HUES48 (cell line): ENCODE measurements around the gene HK1.
A peak's percentile ranks its signal among the peaks of the same experiment; 100 is the strongest.

Experiments used
- H3K27ac ChIP-seq: one replicate; pipeline ENCODE4 v1.7.0; 2013; ENCODE audit warnings: low read depth, low read length, inconsistent platforms
- H3K27me3 ChIP-seq: 2 replicates; pipeline ENCODE4 v1.6.1; 2013; ENCODE audit warnings: mild to moderate bottlenecking, low read length; ENCODE audit not compliant: control insufficient read depth, insufficient read depth
- H3K36me3 ChIP-seq: 2 replicates; pipeline ENCODE4 v1.6.1; 2013; ENCODE audit warnings: low read length; ENCODE audit not compliant: control insufficient read depth, insufficient read depth
- H3K4me1 ChIP-seq: 2 replicates; pipeline ENCODE4 v1.6.1; 2013; ENCODE audit warnings: mild to moderate bottlenecking, low read length; ENCODE audit not compliant: control insufficient read depth, insufficient read depth
- H3K4me3 ChIP-seq: 2 replicates; pipeline ENCODE4 v1.5.1; 2013; ENCODE audit warnings: mild to moderate bottlenecking, low read depth, low read length
- H3K9ac ChIP-seq: 2 replicates; pipeline ENCODE4 v1.6.1; 2013; ENCODE audit warnings: mild to moderate bottlenecking, low read depth, low read length, moderate library complexity
- H3K9me3 ChIP-seq: 2 replicates; pipeline ENCODE4 v1.6.1; 2013; ENCODE audit warnings: low read length; ENCODE audit not compliant: control insufficient read depth, insufficient read depth

Gene HK1

DNA sequence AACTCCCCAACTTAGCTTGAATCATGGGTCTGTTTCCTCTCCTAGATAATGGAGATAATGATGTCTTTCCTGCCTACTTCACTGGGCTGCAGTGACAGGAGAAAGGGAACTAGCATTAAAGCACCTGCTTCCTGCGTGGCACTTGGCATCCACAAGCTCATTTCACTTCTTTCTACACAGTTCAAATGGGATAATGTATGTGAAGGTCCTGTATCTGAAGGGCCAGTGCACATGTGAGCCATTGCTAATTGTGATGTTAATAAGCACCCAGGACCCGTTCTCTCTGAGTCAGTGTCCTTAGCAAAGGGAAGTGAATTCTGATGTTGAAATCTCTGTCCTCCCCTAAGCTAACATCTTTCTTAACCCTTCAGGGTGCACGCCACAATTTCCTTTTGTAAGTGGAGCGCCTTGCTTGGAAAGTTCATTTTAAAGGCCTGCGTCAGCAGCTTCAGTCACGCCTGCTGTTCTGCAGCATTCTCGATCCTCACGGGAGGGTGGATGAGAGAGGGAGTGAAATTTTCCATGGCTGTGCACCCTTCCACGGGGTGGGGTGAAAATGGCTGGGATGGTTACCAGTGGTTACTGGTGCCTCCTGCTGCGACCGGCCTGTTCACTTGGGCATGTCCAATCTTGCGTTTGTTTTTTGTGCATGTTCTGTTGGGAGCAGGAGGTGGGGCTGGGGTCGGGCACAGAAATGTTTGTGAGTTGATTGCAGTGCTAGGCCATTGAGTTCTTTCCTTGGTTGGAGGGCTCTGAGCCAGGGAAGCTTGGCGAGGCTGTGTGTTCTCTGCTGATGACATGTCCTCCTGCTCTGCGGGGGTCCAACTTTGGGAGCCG is 59.2 kb downstream of the HK1 start:
- Histone ChIP-seq H3K27ac (peak overlapping the region; percentile 92), H3K27me3 (no peaks in the 10 kb centered on the region), H3K9ac (no peak overlapping the region), H3K9me3 (no peaks in the 10 kb centered on the region), H3K4me1 (peaks cover 40% of the 10 kb centered on the region), H3K36me3 (no peaks in the 10 kb centered on the region), H3K4me3 (no peak overlapping the region)

DNA sequence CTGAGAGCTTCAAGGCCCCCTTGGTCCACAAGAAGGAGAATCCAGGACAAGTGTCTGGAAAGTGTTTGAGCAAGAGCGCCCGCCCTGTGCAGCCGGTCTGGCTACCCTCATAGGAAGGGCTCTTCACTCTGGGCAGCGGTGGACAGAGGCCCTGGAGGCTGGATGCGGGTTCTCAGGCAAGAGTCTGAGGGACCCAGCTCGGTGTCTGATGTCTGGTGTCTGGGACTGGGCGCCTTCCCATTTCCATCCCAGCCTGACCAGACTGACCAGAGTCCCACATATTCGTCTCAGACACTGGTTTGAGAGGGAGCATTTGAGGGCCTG is 59.8 kb downstream of the HK1 start:
- peaks cover 34% of the 10 kb centered on the region for H3K4me1 ChIP-seq
- H3K9ac ChIP-seq, result no peak overlapping the region
- no peaks in the 10 kb centered on the region for H3K36me3 ChIP-seq
- H3K27ac ChIP-seq, result peak overlapping the region; percentile 92
- no peaks in the 10 kb centered on the region for H3K9me3 ChIP-seq
- no peak overlapping the region for H3K4me3 ChIP-seq
- no peaks in the 10 kb centered on the region for H3K27me3 ChIP-seq

DNA sequence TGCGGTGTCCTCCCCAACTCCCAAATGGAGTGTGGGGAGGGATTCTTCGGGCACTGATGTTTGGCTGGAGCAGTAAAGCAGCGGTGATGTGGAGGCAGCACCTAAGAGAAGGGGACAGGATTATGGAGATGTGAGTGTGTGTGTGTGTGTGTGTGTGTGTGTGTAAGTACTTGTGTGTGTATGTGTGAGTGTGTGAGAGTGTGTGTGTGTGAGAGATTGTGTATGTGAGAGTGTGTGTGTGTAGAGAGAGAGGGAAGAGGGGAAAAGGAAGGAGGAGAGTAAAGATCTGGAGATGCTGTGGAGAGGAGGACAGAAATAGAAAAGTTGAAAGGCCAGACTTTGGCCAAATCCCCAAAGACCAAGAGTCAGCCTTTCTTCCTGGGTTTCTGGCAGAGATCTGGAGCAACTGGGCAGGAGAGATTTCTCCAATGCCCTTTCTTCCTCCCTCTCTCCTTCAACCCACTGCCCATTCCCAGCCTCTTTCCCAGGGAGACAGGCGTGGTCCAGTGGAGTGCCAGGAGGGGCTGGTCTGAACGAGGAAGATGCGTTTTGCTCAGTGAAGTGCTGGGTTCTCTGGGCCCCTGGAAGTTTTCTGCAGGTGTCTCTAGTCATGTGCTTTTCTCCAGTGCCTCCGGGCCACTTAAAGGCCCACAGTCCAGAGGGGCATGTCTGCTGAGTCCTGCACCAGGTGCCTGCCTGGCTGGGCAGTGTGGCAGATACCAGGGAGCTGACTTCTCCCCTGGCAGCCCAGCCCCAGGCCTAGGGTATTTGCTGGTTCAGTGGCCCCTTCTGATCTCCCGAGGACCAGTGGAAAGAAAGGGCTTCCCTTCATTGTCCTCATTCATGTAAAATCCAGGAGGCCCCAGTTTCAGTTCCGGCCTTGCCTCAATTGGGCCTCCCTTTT is 60.5 kb downstream of the HK1 start:
- Histone ChIP-seq H3K36me3 (peaks cover 6% of the 10 kb centered on the region), H3K4me1 (peaks cover 29% of the 10 kb centered on the region), H3K4me3 (no peak overlapping the region), H3K9me3 (no peaks in the 10 kb centered on the region), H3K9ac (no peak overlapping the region), H3K27ac (peak overlapping the region; percentile 92), H3K27me3 (no peaks in the 10 kb centered on the region)

DNA sequence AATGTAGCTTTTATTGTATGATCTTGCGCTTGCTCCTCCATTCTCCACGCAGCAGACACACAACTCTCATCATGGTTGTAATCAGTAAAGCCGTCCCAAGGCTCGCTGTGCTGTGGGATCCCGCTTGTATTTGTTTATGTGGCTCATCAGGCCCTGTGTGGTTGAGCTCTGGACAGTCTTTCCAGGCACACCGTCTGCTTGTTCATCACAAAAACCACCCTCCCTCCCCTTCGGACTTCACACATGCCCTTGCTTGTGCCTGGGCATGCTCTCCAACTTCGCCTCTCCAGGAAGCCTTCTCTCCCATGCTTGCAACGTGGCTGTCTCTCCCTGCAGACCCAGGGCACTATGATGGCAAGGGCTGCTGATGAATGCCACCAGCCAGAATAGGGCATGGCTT is 62.4 kb downstream of the HK1 start:
- Histone ChIP-seq H3K27me3 (no peaks in the 10 kb centered on the region), H3K36me3 (peaks cover 21% of the 10 kb centered on the region), H3K9me3 (no peaks in the 10 kb centered on the region), H3K4me3 (no peak overlapping the region), H3K27ac (no peak overlapping the region), H3K9ac (no peak overlapping the region), H3K4me1 (peaks cover 47% of the 10 kb centered on the region)

DNA sequence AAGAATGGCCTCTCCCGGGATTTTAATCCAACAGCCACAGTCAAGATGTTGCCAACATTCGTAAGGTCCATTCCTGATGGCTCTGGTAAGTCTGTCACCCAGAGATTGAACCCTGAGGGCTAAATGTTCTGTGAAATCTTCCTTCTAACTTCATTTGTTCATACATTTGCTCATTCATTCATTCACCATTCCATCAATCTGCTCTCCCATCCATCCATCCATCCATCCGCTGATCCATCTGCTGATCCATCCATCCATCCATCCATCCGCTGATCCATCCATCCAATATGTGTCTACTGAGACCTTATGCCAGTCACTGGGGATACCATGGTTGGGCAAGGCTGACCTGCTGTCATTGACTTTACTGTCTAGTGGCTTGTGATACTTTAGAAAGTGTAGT is 65.6 kb downstream of the HK1 start:
- Histone ChIP-seq H3K4me3 (no peak overlapping the region), H3K36me3 (peaks cover 22% of the 10 kb centered on the region), H3K4me1 (peaks cover 45% of the 10 kb centered on the region), H3K9ac (no peak overlapping the region), H3K27ac (no peak overlapping the region), H3K27me3 (no peaks in the 10 kb centered on the region), H3K9me3 (no peaks in the 10 kb centered on the region)

DNA sequence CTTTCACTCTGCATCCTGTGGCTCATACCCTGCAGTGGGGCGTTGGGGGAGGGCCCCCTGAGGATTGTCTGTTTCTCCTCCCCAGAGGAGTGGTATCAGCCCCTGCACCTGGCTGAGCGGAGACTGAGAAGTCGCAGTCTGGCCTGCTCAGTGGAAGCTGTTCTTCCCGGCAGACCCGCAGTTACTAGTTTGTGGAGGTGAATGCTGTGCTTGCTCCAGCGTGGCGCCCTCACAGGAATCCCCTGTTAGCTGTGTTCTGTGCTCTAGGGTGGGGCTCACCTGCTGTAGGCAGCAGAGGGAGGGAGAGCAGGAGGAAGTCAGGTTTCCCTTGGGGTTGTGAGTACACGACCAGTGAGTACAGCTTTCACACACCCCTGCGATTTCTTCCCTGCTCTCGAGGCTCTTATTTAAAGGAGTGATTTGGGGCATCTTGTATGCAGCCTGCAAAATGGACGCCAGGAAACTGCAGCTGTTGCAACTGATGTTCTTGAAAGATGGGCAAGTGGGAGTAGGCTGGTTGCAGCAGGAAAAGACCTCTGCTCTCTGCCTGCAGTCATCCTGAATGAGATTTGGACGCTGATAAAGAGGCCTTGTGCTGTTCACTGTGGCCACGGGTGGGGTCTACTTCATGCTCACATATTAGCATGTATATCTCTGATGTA is 66.4 kb downstream of the HK1 start:
- Histone ChIP-seq H3K27me3 (no peaks in the 10 kb centered on the region), H3K27ac (peak overlapping the region; percentile 50), H3K4me3 (no peak overlapping the region), H3K36me3 (peaks cover 28% of the 10 kb centered on the region), H3K9me3 (no peaks in the 10 kb centered on the region), H3K9ac (no peak overlapping the region), H3K4me1 (peaks cover 38% of the 10 kb centered on the region)

DNA sequence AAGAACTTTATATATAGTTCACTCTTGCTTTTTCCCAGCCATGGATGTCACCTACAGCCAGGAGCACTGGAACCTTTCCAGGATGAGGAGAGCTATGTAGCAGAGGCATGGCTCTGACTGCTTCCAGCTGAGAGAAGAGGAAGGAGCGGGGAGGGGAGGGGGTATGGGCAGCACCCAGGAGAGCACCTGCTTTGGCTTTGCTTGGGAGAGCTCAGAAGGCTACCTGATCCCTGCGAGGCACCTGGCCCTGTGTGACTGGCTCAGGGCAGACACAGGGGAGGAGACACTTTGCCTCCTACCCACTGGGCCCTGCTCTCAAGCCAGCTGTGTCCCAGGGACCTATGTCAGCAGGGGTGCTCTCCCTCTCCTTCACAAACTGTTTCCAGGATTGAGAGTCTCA is 67.1 kb downstream of the HK1 start:
- Histone ChIP-seq H3K9ac (no peak overlapping the region), H3K4me1 (peaks cover 38% of the 10 kb centered on the region), H3K36me3 (peaks cover 34% of the 10 kb centered on the region), H3K9me3 (no peaks in the 10 kb centered on the region), H3K27me3 (no peaks in the 10 kb centered on the region), H3K4me3 (no peak overlapping the region), H3K27ac (peak overlapping the region; percentile 69)

DNA sequence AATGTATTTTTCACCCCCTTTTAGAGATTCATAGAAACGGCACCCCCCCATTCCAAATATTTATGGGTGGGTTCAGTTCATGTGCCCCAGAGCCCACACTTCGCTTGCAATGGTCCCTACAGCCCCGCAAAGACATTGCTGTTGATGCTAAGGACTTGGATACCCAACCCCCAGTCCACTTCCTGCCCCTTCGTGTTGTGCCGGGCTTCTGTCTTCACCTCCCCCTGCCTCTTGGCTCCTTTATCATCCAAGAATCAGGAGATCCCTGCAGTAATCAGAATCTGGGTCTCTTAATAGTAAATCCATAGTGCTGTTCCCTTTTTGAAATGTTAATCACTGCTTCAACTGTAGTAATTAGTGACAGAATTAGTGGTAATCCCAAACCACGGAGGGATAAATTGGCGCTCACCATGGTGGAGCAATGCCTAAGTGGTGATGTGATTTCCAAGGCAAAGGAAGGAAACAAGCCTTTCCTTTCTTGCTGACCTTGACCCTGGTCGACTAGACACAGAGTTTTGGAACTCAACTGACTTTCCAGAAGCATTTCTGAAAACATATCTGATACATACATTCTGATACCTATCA is 67.7 kb downstream of the HK1 start:
- H3K36me3 ChIP-seq, result peaks cover 34% of the 10 kb centered on the region
- peaks cover 38% of the 10 kb centered on the region for H3K4me1 ChIP-seq
- H3K27me3 ChIP-seq, result no peaks in the 10 kb centered on the region
- no peak overlapping the region; the same call in 1 of the 2 replicates for H3K4me3 ChIP-seq
- H3K9ac ChIP-seq, result no peak overlapping the region
- H3K9me3 ChIP-seq, result no peaks in the 10 kb centered on the region
- peak overlapping the region; percentile 69 for H3K27ac ChIP-seq

DNA sequence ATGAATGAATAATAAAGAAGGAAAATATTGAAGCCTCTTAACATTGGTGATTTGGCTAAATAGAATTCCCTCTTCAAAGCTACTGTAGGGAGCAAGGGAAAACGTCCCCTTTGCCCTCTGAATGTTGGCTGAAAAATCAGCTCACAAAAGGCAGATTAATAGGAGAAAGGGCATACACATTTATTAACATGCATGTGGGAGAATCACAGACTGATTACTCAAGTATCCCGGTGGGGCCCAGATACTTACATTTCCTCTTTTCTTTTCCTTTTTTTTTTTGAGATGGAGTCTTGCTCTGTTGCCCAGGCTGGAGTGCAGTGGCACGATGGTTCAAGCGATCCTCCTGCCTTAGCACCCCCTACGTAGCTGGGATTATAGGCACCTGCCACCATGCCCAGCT is 68.5 kb downstream of the HK1 start:
- peaks cover 34% of the 10 kb centered on the region for H3K36me3 ChIP-seq
- no peaks in the 10 kb centered on the region for H3K27me3 ChIP-seq
- no peak overlapping the region for H3K4me3 ChIP-seq
- H3K4me1 ChIP-seq, result peaks cover 38% of the 10 kb centered on the region
- no peaks in the 10 kb centered on the region for H3K9me3 ChIP-seq
- no peak overlapping the region for H3K9ac ChIP-seq
- no peak overlapping the region for H3K27ac ChIP-seq

DNA sequence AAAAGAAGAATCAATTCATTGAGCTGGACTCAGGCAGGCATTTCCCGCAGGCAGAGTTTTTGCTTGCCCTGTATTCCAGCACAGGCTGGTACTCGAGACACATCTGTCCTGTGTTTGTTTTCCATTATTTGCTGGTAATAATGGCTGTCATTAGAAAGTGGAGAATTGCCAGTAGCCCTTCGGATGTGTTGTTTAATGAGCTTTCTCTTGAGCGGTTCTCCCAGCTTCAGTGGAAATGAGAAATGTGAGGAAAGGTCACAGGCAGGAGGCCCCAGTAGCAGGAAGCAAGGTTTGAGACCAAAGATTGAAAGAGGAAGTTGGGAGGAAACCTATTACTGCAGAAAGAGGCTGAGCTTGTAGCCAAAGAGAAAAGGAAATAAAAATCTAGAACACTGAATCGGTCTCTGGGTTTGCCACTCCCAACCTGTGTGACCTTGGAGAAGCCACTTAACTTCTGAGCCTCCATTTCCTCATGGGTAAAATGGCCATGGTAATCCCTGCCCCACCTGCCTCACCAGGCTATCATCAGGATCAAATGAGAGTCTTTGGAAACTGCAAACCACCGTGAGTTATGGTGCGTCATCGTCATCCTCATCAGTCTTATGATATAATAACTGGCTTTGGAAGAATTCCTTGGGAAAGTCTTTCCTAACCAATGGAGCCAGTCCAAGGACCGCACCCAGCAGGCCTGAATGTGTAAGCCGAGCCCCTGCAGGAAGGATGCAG is 70.7 kb downstream of the HK1 start:
- Histone ChIP-seq H3K27me3 (no peaks in the 10 kb centered on the region), H3K4me1 (peaks cover 41% of the 10 kb centered on the region), H3K27ac (peak overlapping the region; percentile 14), H3K4me3 (no peak overlapping the region), H3K9me3 (no peaks in the 10 kb centered on the region), H3K9ac (no peak overlapping the region), H3K36me3 (peaks cover 26% of the 10 kb centered on the region)
